GM21515 (cell line): Measurements from ENCODE around the gene KCNK13.
"Not testable (repeated sequence)": the region's sequence is repeated elsewhere in the genome, so short reads cannot be mapped to it uniquely, and the experiment has no call there.

Experiments
- ATAC-seq: cut with Tn5 transposase; IDR thresholded peaks from one replicate; pipeline ENCODE4 v1.9.1; 2021; ENCODE audit not compliant: unreplicated experiment

Gene KCNK13

GRCh38 chr14:90191154-90191553 is 129.4 kb downstream of the KCNK13 start:
- no peak for ATAC-seq

- ATAC-seq: no peak
Observed at GRCh38 chr14:90191585-90191984, 129.8 kb downstream of the KCNK13 start.

- no peak for ATAC-seq
Observed at GRCh38 chr14:90193925-90194324, 132.1 kb downstream of the KCNK13 start.

- no peak for ATAC-seq
Observed at GRCh38 chr14:90194706-90195105, 132.9 kb downstream of the KCNK13 start.

GRCh38 chr14:90198541-90199060 is 136.8 kb downstream of the KCNK13 start:
- ATAC-seq: no peak

GRCh38 chr14:90200546-90200945 is 138.8 kb downstream of the KCNK13 start:
- ATAC-seq: not testable (repeated sequence)

GRCh38 chr14:90201344-90201743 is 139.6 kb downstream of the KCNK13 start:
- ATAC-seq: no peak

GRCh38 chr14:90204516-90204915 is 142.7 kb downstream of the KCNK13 start:
- no peak for ATAC-seq

- no peak for ATAC-seq
Observed at GRCh38 chr14:90213099-90213748, 151.4 kb downstream of the KCNK13 start.

- no peak for ATAC-seq
Observed at GRCh38 chr14:90228478-90228877, 166.7 kb downstream of the KCNK13 start.

- ATAC-seq: not testable (repeated sequence)
Observed at GRCh38 chr14:90229942-90230341, 168.1 kb downstream of the KCNK13 start.
